HCT116 (cell line): ENCODE results near the gene CNN3.

Experiments
- EGR1 ChIP-seq: IDR thresholded peaks from 2 replicates; pipeline ENCODE4 v1.6.1; 2012; ENCODE audit warnings: low read depth
- EZH2 ChIP-seq: fragments of 200-600 bp; sonication (generic); IDR thresholded peaks from 2 replicates; pipeline ENCODE4 v1.6.1; 2017; ENCODE audit warnings: antibody characterized with exemption, mixed run types
- POLR2A ChIP-seq: IDR thresholded peaks from 2 replicates; pipeline ENCODE4 v1.7.0; 2011; ENCODE audit warnings: borderline replicate concordance; ENCODE audit not compliant: insufficient read depth, insufficient read length; ENCODE audit errors: extremely low read depth
- SP1 ChIP-seq: IDR thresholded peaks from 2 replicates; pipeline ENCODE4 v1.6.1; 2012; ENCODE audit warnings: low read depth
- TCF7L2 ChIP-seq: IDR thresholded peaks from 2 replicates; pipeline ENCODE4 v1.7.0; 2011; ENCODE audit warnings: borderline replicate concordance, inconsistent platforms; ENCODE audit not compliant: insufficient read depth, insufficient read length; ENCODE audit errors: extremely low read depth

- TF ChIP-seq POLR2A (no peak), EGR1 (no peak), SP1 (no peak), EZH2 (no peak), TCF7L2 (no peak)
Measured at GRCh38 chr1:94894630-94895029, 32.3 kb downstream of the CNN3 start.
